ENCODE results near the gene GPX6. TPM values are rescaled to one million over a fixed set of nuclear protein-coding genes. Genes with fewer than 3 reads are reported as not detected.
"Not testable (repeated sequence)": the region's sequence is repeated elsewhere in the genome, so short reads cannot be mapped to it uniquely, and the experiment has no call there.

GPX6 gene
- total and polyA plus RNA-seq, 12 donors = not detected

DNA sequence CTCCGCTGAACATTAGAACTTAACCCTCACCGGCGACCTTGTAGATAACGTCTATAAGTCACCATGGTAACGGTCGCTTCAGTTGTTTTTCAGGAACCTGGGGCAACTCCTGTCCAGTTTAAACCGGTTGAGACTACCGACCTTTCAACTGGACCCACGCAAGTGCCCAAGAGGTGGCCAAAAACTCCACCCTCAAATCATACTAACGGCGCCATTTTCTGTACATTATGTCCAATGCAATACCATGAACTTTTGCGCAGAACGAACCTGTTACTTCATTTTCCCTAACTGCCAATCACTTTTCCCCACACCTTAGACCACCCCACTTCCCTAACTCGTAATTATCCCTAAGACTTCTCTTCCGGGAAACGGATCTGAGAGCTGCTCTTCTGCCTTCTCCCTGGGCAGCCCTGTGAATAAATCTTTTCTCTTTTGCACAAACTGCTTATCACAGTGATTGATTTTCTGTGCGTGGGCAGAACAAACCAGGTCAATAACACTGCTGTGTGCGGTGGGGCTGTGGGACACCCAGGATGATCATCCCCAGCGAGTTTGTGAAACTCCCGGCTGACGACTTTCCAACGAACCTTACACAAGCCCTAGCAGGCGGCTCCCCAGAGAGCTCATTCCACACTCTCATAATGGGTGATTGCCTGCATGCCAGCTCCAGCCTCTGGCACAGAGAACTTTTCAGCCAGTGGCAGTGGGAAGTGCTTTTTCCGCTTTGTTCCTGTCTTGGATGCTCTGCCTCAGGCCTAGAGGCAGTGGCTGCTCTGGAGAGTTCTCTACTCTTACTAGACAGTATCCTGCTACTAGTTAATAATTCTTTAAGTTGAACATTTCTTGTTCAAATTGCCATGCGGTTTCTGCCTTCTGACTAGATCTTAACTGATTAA, 38.6 kb upstream of the GPX6 start:
- H3K9me3 ChIP-seq = no peaks in the 10 kb centered on the region

DNA sequence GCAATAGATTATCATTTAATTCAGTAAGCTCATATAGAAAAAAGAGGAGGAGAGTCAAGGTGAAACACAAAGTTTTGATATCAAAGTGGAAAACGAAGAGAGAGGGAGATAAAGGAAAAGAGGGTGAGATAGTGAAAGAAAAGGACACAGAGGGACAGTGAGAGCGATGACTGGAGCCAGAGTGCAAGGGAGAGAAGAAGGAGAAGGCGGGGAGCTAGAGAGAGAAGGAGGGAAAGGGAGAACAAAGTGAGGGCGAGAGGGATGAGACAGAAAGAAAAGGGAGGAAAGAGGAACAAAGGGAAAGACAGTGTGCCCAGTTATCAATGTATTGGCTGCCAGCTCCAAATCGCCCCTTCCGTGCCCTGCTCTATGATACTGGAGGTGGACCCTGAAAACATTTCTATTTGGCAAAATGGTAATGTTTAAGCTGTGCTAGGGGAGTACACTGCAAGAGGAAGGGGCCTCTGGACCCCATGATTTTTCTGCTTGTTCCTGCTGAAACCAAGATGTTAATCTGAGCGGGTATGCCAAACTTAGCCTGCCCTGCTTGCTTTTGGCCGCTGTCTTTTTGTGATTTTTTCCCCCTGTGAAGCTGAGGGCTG, 37.9 kb upstream of the GPX6 start:
- intact Hi-C loops (cut with DNase I) = no loop called here
- DNase-seq = no peak
- Histone ChIP-seq H3K36me3 (no peaks in the 10 kb centered on the region), H3K4me1 (no peaks in the 10 kb centered on the region), H3K27ac (no peak overlapping the region), H3K27me3 (peaks cover 0 to 64% (median 35%) of the 10 kb centered on the region in 7 donors), H3K4me3 (peak overlapping the region in 5 of 10 donors; percentile 16 to 35 (median 27)), H3K9me3 (no peaks in the 10 kb centered on the region)
- no peak for ATAC-seq
- WGBS, 2 donors = 32 to 36% methylated on average over 8 of the region's 8 CpGs
- TF ChIP-seq, protein P1, sequence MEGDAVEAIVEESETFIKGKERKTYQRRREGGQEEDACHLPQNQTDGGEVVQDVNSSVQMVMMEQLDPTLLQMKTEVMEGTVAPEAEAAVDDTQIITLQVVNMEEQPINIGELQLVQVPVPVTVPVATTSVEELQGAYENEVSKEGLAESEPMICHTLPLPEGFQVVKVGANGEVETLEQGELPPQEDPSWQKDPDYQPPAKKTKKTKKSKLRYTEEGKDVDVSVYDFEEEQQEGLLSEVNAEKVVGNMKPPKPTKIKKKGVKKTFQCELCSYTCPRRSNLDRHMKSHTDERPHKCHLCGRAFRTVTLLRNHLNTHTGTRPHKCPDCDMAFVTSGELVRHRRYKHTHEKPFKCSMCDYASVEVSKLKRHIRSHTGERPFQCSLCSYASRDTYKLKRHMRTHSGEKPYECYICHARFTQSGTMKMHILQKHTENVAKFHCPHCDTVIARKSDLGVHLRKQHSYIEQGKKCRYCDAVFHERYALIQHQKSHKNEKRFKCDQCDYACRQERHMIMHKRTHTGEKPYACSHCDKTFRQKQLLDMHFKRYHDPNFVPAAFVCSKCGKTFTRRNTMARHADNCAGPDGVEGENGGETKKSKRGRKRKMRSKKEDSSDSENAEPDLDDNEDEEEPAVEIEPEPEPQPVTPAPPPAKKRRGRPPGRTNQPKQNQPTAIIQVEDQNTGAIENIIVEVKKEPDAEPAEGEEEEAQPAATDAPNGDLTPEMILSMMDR (IDR thresholded peaks at IDR 0.05) = no peak

More for the DNA sequence above, 38.6 kb upstream of the GPX6 start:
- no peak for DNase-seq
- Histone ChIP-seq H3K4me1 (no peaks in the 10 kb centered on the region), H3K4me3 (peak overlapping the region in 7 of 10 donors; percentile 14 to 35 (median 27)), H3K27ac (no peak overlapping the region), H3K27me3 (peaks cover 0 to 68% (median 36%) of the 10 kb centered on the region in 7 donors), H3K36me3 (no peaks in the 10 kb centered on the region)
- WGBS, 2 donors = 10 to 18% methylated on average over 25 of the region's 25 CpGs
- TF ChIP-seq, protein P1 (IDR thresholded peaks at IDR 0.05) = no peak
- peak in 1 of 8 donors; percentile 63 for ATAC-seq
- intact Hi-C loops (cut with DNase I) = no loop called here

DNA sequence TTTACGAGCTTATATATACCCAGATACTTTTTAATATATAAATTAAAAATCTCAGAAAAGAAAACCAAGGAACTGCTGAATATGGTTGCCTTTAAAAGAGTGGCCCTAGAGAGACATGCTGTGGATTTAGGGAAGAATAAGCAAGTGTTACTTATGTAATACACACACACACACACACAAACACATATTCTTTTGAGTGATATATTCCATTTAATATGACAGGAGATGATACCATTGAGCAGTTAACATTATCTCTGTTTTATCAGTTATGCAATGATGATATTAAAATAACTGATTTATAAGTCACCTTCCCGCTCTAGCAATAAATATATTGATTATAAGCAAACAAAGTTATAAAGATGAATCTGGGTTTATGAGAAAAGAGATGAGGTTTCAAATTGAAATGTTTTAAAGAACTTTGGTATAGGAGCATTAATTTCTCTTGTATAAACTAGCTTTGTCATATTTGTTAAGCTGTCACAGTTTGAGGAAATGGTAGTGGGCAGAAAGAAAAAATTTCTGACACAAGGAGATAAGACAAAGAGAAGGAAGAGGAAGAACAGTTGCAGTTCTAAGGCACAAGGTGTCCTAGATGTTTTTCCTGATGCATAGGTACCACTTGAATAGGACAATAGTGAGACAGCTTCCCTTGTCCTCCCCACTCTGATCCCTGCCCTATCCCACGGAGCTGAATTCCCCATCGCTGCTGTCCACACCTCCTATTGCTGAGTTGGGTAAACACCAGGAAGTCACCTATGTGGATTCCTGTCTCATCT, 36.5 kb upstream of the GPX6 start:
- H3K4me3 ChIP-seq = no peak overlapping the region
- no peak overlapping the region for H3K27ac ChIP-seq
- TF ChIP-seq, protein P1 (IDR thresholded peaks at IDR 0.05) = no peak
- WGBS, 2 donors = 65 to 71% methylated on average over 4 of the region's 4 CpGs
- intact Hi-C loops (cut with DNase I) = no loop called here
- H3K36me3 ChIP-seq = no peaks in the 10 kb centered on the region
- ATAC-seq (no peak), DNase-seq (no peak)
- peaks cover 0 to 64% (median 34%) of the 10 kb centered on the region in 7 donors for H3K27me3 ChIP-seq
- no peaks in the 10 kb centered on the region for H3K4me1 ChIP-seq
- H3K9me3 ChIP-seq = peaks cover 0 to 6% (median 0%) of the 10 kb centered on the region in 11 donors

DNA sequence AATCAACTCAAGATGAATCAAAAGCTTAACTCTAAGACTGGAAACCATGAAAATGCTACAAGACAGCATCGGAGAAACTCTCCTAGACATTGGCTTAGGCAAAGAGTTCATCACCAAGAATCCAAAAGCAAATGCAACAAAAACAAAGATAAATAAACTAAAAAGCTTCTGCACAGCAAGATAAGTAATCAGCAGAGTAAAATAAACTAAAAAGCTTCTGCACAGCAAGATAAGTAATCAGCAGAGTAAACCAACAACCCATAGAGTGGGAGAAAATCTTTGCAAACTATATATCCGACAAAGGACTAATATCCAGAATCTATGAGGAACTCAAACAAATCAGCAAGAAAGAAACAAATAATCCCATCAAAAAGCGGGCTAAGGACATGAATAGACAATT, 31.4 kb upstream of the GPX6 start:
- intact Hi-C loops (cut with DNase I); ATAC-seq; DNase-seq; H3K36me3 ChIP-seq; H3K4me1 ChIP-seq; H3K27ac ChIP-seq; H3K4me3 ChIP-seq; H3K9me3 ChIP-seq: not testable (repeated sequence)
- 58 to 65% methylated on average over 3 of the region's 3 CpGs for WGBS, 2 donors
- peaks cover 0 to 74% (median 46%) of the 10 kb centered on the region in 7 donors for H3K27me3 ChIP-seq

All from heart right ventricle (tissue), 16 donors.